UCSD-AML1 (cell line): ENCODE data around the gene ITSN1.
"Not testable (repeated sequence)": the region's sequence is repeated elsewhere in the genome, so short reads cannot be mapped to it uniquely, and the experiment has no call there.

ENCODE experiments used
- DNase-seq: peaks from one replicate; lab custom pipeline; 2025; ENCODE audit not compliant: unreplicated experiment; lab: John Stamatoyannopoulos, UW

The ITSN1 gene

DNA sequence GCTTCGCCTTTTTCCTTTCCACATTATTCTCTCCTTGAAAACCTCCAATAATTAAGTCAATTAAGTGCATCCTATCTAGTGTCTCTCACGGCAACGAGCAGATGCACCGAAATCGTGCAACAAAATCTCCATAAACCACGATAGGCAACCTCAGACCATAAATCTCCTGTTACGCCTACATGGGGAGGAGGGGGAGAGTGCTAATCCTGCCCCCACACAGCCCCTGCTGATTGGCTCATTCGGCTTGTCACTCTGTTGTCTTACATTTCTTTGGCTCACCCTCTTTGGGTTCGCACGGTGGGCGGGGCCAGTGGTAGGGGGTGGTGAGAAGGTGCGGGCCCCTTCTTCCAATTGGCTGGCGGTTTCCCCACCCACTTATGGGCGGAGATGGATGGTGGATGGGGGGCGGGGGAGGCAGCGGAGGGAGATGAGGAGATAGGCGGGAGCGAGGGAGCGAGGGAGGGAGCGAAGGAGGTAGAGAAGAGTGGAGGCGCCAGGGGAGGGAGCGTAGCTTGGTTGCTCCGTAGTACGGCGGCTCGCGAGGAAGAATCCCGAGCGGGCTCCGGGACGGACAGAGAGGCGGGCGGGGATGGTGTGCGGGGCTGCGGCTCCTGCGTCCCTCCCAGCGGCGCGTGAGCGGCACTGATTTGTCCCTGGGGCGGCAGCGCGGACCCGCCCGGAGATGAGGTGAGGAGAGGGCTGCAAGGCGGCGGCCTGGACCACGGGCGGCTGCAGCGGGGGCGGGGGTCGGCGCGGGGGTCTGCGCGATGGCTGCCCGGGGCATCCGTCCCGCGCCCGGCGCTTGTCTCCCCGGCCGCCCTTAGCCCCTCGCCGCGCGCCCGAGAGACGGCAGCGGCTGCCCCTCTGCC lies at the start of gene ITSN1:
ITSN1 (plus strand) TSS at position 475 of the 869 bp plus-strand sequence. CDS start 76,328 bp downstream, outside the sequence.
- DNase-seq = peak; percentile 98

DNA sequence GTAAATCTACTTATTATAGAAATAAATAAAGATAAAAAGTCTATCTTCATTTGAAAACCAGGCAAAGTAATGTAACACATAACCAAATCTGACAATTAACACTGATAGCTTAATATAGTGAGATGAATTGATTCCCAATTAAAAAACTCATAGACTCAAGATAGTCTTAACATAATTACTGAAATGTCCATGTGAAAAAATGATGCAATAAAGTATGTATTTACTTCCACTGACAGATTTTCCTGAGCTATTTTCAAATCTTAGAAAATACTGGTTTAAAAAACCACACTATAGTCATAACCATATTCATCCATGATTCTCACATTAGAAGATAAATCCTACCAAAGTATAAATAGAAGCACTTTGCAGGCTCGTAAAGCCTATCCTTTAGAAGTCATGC lies 44.2 kb upstream of the ITSN1 start:
- DNase-seq = no peak

DNA sequence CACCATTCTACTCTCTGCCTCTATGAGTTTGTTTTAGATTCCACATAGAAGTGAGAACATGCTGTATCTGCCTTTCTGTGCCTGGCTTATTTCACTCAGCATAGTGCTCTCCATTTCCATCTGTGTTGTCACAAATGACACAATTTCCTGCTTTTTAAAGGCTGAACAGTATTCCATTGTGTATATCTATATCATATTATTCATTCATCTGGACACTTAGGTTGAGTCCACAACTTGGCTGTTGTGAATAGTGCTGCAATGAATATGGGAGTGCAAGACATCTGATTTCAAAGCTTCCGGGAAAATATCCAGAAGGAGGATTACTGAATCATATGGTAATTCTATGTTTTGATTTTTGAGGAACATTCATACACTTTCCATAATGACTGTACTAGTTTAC lies 33.7 kb upstream of the ITSN1 start:
- no peak for DNase-seq

DNA sequence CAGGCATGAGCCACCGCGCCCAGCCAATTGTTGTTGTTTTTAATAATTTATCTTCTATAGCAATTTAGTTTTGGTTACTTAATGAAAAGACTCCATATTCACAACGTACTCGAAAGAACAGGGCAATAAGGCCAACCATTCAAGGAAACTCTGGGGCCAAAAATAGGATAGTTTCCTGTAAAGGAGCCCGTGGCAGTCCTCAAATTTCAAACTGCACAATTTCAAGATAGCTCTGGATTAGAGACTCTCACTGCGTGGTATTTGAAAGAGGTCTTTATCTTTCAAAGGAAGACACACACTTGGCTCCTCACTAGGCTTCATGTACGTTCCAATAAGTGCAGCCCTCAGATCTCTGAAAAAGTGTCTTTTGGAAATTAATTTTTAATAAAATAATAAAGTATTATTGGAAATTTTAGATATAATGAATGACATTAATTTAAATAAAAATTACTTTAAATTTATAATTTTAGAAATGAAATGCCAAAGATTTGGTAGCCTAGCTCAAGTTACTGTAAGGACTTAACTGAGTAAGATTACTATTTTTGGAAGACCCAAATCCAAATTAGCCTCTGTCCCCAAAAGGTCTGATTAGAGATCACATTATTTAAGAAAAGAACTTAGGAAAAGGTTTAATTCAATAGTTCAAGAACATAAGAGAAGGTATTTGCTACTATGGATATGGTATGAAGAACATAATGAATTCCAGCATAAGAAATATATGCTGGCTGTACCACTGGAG lies 31.1 kb upstream of the ITSN1 start:
- DNase-seq = no peak

DNA sequence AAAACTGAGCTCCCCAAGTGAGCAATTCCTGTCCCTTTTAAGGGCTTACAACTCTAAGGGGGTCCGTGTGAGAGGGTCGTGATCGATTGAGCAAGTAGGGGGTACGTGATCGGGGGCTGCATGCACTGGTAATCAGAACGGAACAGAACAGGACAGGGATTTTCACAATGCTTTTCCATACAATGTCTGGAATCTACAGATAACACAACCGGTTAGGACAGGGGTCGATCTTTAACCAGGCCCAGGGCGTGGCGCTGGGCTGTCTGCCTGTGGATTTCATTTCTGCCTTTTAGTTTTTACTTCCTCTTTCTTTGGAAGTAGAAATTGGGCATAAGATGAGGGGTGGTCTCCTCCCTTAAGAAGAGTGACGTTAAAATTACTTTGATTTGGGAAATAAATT lies 24.7 kb upstream of the ITSN1 start:
- DNase-seq = not testable (repeated sequence)

DNA sequence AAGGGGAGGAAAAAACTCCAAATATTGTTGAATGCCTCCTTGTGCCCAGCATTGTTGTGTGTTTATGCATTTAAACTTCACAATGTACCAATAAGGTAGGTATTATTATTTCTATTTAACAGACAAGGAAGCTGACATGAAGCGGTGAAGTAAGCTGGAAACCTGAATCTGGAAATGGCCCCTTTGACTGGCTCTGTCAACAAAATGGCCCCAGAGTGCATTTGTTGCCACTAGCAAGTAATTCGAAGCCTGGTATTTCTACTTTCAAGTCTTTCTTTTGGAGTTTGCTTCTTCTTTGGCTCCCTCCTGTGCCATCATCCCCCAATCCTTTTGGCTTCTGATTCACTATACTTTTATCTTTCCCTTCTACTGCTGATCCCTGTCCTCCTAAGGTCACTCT lies 23.9 kb upstream of the ITSN1 start:
- no peak for DNase-seq

DNA sequence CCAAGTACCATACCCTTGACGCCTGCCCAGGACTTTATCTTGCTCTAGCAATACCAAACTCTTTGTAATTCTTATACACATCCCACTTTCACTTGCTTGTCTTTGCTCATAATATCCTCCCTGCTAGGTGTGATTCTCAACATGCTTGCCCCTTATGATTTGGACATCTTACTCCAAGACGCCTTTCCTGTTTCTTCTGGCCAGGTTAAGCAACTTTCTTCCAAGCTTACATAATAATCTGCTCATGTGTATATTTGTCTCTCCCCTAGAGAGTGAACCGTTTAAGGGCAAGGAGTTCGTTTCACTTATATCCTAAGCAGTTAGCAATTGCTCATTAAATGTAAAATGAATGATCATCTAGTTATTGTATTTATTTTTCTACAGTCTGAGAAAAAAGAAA lies 22.6 kb upstream of the ITSN1 start:
- no peak for DNase-seq

DNA sequence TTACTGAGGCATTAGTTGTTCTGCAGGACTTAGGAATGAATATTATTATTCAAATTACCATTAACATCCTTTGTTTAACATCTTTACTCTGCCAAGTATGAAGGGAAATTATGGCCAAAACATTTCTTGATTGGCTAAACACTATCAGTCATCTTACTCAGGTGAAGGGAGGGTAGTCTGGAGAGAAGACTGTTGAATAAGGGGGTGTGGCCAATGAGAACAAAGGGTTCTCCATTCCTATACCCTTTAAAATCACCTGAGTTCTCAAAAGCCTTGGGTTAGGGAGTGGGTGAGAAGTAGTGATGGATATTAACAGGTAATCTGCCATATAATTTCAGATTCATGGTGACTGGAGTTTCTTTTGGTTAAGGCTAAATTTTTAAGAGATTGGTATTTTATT lies 20.0 kb upstream of the ITSN1 start:
- DNase-seq = no peak

DNA sequence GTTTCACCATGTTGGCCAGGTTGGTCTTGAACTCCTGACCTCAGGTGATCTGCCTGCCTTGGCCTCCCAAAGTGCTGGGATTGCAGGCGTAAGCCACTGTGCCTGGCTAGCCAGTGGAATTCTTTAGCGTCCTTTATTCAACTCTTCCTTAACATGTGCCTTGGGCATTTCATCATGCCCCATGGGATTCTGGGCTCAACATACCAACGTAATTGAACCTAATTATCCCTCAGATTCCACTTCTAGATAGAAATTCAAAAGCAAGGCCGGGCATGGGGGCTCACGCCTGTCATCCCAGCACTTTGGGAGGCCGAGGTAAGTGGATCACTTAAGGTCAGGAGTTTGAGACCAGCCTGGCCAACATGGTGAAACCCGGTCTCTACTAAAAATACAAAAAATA lies 16.1 kb upstream of the ITSN1 start:
- not testable (repeated sequence) for DNase-seq

DNA sequence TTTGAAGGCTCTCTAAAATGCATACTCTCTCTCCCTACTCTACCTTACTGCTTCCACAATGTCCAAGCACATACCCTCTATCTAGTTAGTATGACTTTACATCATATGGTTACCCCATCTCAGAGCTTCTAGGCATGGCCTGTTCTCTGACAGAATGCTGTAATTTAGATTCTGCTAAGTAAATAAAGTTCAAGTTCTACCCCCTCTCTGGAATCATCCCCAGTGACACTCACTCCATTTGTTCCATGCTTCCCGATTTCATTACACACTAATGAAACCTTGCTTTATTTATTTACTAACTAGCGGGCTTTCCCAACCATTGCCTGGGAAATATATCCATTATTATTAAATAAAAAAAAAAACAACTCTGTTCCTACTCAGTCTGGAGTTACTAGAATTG lies 8.0 kb upstream of the ITSN1 start:
- no peak for DNase-seq

DNA sequence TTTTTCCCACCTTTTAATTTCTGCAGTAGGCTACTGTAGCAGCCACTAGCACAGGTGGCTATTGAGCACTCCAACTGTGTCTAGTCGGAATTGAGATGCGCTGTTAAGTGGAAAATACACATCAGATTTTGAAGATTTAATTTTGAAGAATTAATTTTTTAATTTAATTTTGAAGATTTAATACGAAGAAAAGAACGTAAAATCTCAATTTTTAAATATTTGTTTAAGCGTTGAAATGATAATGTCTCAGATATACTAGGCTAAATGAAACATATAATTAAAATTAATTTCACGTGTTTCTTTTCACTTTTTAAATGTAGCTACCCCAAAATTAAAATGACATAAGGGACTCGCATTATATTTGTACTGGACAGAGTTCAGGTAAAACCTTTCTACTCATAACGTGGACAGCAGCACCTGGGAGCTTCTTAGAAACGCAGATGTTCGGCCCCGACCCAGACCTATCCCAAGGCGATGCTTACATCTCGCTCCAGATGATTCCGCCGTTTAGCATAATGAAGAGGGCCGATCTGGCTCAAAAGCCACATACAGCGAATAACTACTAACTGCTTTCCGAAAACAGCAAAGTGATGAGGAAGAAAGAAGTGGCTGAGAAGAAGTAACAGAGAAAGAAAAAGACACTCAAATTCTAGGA lies 1.5 kb upstream of the ITSN1 start:
- no peak for DNase-seq

DNA sequence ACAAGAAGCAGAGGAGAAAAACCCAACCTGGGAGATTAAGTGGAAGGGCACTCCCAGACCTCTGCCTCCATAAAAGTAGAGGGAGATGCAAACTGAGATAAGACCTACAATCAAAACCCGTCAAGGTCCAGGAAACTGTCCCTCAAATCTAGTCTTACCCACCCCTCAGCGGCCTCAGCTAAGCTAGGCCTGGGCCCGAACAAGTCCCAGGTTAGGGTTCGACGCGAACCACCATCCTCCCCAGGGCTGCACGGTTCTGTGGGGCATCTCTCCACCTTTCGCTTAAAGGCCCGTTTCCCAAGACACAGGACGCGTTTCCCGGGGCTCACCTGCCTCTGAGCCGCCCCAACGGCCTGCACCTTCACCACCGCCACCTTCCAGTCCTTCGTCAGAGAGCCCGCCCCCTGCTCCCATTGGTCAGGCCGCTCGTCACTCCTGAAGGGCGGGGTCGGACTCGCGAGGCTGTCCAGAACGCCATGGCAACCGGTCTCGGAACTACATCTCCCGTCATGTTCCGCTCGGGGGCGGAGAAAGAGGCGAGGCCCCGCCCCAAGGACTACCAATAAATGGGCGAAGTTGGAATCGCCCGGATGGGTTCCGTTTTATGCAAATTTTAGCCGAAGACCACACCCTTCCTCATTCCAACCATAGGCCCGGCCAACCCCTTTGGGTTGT lies 812 bp upstream of the ITSN1 start, which contains the start of gene CRYZL1:
CRYZL1 (minus strand) TSS at position 390 of the 675 bp plus-strand sequence. CDS start 10,190 bp downstream, outside the sequence.
- peak; percentile 99 for DNase-seq

DNA sequence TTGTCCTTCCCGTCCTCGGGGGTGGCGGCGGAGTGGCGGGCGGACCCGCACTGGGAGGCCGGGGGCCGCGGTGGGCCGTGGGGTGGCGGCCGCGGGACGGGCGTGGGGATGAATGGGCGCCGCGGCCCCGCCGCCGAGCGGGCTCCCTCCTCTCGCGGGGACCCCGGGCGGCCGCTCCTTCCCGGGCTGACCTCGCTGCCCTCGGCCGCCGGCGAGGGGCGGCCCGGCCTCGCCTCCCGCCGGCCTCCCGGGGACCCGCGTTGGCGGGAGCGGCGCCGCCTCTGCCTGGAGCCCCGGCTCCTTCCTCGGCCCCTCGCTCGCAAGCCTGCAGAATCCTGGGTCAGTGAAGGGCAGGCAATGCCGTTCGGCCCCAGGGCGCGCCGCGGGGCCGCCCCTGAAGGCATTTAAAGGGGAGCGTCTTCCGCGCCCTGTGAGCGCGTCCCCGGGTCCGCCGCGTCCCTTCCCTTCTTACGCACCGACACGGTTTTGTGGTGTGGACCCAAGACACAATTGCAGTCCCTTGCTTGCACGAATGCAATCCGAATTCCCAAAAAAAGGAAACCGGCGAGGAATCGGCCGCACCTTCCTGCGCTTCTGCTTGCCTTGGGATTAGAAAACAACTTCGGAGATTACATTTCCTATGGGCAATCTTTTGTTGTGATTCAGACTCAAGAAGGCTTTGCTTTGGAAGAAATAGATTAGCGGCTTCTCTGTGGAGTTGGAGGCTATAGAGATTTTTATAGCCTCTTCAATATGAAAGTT lies 776 bp downstream of the ITSN1 start:
- DNase-seq = peak; percentile 17

DNA sequence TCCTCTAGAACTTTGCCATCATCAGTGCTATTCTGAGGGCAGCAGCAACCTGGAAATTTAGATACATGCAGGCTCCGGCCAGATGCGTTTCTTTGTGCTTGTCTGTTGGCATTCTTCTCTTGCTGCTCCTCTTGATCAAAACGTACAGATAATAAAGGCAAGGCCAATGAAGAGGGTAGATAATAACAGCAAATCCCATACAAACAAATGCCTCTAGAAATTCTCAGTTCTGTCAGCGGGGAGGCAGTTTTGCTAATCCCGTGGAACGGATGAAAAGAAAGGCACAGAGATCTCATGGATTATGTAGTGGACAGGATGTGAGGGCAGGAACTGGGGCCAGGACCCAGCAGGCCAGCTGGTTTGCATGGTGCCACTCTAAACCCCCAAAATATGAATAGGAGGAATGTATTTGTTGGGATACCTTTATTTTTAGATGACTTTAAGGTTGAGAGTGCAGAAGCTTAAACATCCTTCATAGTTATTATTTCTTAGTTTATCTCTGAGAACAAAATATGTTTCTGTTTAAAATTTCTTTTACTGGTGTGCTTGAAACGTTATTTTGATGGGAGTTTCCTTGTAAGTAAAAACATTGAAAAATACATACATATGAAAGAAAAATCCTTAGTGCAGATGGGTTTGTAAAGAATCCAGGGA lies 1.5 kb downstream of the ITSN1 start:
- no peak for DNase-seq

DNA sequence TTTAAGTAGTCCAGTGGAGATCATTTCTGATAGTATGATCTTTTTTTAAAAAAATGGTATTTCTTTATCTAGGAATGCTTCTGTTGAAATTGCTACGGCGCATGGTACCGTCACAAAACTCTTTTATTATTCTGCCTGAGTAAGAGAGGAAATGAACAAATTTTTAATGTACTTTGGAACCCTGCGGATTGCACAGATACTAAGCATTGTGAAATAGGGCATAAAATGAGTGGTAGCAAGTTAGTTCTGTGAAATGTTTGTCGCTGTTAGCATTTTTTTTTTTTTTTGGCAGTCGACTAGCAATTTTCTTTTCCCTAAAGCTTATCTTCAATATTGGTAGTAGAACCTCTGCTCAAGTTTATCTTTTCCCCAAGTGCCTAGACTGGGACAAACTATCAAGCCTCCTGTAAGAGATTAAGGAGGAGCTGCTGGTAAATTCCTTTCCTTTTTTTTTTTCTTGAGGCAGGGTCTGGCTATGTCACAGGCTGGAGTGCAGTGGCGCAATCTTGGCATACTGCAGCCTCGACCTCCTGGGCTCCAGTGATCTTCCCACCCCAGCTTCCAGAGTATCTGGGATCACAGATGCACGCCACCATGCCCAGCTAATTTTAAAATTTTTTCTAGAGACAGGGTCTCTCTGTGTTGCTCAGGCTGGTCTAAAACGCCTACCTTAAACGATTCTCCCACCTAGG lies 2.2 kb downstream of the ITSN1 start:
- DNase-seq = no peak

DNA sequence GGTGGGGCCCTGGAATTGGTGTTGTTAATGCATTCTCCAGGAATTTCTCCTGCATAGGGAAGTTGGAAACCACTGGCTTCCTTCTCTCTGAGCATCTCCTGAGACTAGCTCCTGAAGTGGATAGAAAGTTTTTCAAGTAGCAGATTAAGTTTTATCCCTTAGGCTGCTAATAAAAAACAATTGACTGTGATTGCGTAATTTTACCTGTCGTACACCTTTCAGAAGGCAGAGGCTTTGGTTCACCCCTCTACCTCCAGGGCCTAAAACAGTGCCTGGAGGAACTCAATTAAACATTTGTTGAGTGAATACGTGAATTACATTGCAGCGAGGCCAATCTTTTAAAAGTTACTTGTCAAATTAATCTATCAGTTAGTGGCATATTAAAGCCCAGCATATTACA lies 3.4 kb downstream of the ITSN1 start:
- no peak for DNase-seq

DNA sequence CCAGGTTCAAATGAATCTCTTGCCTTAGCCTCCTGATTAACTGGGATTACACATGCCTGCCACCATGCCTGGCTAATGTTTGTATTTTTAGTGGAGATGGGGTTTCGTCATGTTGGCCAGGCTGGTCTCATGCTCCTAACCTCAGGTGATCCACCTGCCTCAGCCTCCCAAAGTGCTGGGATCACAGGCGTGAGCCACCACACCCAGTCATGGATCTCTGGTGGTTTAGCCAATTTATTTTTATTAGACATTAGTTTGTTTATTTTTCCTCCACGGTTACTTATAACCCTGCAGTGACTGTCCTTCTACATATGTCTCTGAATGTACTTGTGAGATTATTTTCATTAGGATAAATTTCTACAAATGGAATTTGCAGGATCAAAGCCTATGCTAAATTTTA lies 5.3 kb downstream of the ITSN1 start:
- DNase-seq = no peak

DNA sequence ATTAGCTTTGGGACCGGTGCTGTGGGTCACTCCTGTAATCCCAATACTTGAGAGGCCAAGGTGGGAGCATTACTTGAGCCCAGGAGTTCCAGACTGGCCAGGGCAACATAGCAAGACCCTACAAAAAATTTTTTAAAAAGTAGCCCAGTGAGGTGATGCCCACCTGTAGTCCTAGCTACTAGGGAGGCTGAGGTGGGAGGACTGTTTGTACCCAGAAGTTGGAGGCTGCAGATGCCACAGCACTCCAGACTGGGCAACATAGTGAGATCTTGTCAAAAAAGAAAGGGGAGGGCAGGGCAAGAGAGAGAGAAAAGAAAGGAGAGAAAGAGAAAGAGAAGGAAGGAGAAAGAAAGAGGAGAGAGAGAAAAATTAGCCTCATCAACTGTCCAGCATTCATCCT lies 6.3 kb downstream of the ITSN1 start:
- DNase-seq = no peak

DNA sequence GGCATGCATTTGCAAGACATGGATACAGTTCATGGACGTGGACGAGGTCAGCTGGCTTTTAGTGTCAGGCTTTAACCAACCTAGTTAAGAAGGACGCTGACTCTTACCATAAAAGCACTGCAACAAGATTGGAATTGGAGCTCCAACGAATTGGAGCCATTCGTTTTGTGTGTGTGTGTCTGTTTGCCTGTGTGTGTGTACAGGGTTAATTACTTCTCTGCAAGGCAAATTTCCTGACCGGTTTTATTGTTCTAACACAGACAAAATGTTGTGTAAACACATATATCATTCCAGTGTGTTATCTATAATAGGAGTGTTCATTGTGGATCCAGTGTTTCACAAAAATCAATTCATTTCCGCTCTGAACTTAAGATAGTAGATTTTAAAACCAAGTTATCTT lies 7.9 kb downstream of the ITSN1 start:
- no peak for DNase-seq
